Endothelial cell of umbilical vein (primary cell): ENCODE measurements around the gene RHOV. TPM values are rescaled to one million over a fixed set of nuclear protein-coding genes. Genes with fewer than 3 reads are reported as not detected.

Experiments
- BruUV-seq: library from RNA; stranded (reverse); fragments of 400-500 nt; replicated peaks from 2 replicates; lab custom pipeline; 2021; lab: Mats Ljungman, UMichigan
- CTCF ChIA-PET: fragments of 300-600, 350-600 bp; sonication (Branson Sonifier 250); formaldehyde crosslinking; loops from one replicate; lab custom pipeline; 2021; ENCODE audit warnings: antibody characterized with exemption, inconsistent platforms; lab: Charles Lee
- POLR2A ChIA-PET: fragments of 300-600, 350-600 bp; sonication (Branson Sonifier 250); formaldehyde crosslinking; loops from one replicate; lab custom pipeline; 2021; ENCODE audit warnings: antibody characterized with exemption, inconsistent platforms; lab: Charles Lee
- DNase-seq: peaks from one replicate; pipeline ENCODE4 v3.0.0-alpha.2; 2011; ENCODE audit warnings: low read depth, low spot score
- FAIRE-seq: peaks from 2 replicates; lab custom pipeline; 2011; peaks lifted over from hg19 to GRCh38; lab: Jason Lieb, UNC
- H2AFZ ChIP-seq: 2 replicates; pipeline ENCODE4 v1.6.0; 2012; ENCODE audit warnings: low read depth, low read length, control low read depth, inconsistent platforms
- H3K27ac ChIP-seq: 2 replicates; pipeline ENCODE4 v1.5.1; 2011; ENCODE audit warnings: low read depth, mild to moderate bottlenecking, control low read depth, low read length, moderate library complexity; ENCODE audit not compliant: insufficient read depth
- H3K27me3 ChIP-seq, 2 experiments: 2 replicates each; pipeline versions ENCODE4 v1.6.0 to v1.6.1; 2011; ENCODE audit warnings: low read length in 2 of 2, mixed read lengths in 1 of 2; ENCODE audit not compliant: control insufficient read depth in 2 of 2, insufficient read depth in 2 of 2
- H3K36me3 ChIP-seq, 2 experiments: 2 replicates in 1 of 2; 3 replicates in 1 of 2; pipeline ENCODE4 v1.5.1; 2011; ENCODE audit warnings: low read length in 2 of 2, mild to moderate bottlenecking in 1 of 2, moderate library complexity in 1 of 2; ENCODE audit not compliant: control insufficient read depth in 2 of 2, insufficient read depth in 2 of 2; ENCODE audit errors: extremely low read depth in 1 of 2
- H3K4me1 ChIP-seq: 3 replicates; pipeline ENCODE4 v1.5.1; 2011; ENCODE audit warnings: mild to moderate bottlenecking, low read length; ENCODE audit not compliant: control insufficient read depth, insufficient read depth; ENCODE audit errors: extremely low read depth
- H3K4me2 ChIP-seq: 2 replicates; pipeline ENCODE4 v1.6.1; 2011; ENCODE audit warnings: low read length, control low read depth, mixed read lengths; ENCODE audit not compliant: insufficient read depth
- H3K4me3 ChIP-seq, 3 experiments: fragments of 200-600 bp in 1 of 3; sonication (generic), shearing (Covaris generic) in 1 of 3; replicated peaks in 1 of 3; 2 replicates each; pipeline ENCODE4 v1.5.1; 2011 to 2016; ENCODE audit warnings: control low read depth in 3 of 3, low read length in 3 of 3, mild to moderate bottlenecking in 2 of 3, inconsistent platforms in 1 of 3, low read depth in 1 of 3, moderate library complexity in 1 of 3; ENCODE audit not compliant: insufficient read depth in 1 of 3
- H3K79me2 ChIP-seq: 2 replicates; pipeline ENCODE4 v1.6.0; 2012; ENCODE audit warnings: low read length, inconsistent platforms; ENCODE audit not compliant: control insufficient read depth, insufficient read depth
- H3K9ac ChIP-seq: replicated peaks from 2 replicates; pipeline ENCODE3; 2011; ENCODE audit warnings: low read length, control low read depth; ENCODE audit not compliant: insufficient read depth; ENCODE audit errors: extremely low read depth
- H3K9me1 ChIP-seq: replicated peaks from 3 replicates; pipeline ENCODE4 v1.6.0; 2011; ENCODE audit warnings: mild to moderate bottlenecking, low read length; ENCODE audit not compliant: control insufficient read depth, insufficient read depth; ENCODE audit errors: extremely low read depth
- H3K9me3 ChIP-seq: replicated peaks from 2 replicates; pipeline ENCODE4 v1.5.1; 2012; ENCODE audit warnings: low read length, inconsistent platforms; ENCODE audit not compliant: control insufficient read depth, insufficient read depth
- H4K20me1 ChIP-seq: replicated peaks from 2 replicates; pipeline ENCODE3; 2011; ENCODE audit warnings: mild to moderate bottlenecking, low read length; ENCODE audit not compliant: control insufficient read depth, insufficient read depth; ENCODE audit errors: extremely low read depth
- CTCF ChIP-seq, 2 donors: IDR thresholded peaks; 1 replicate in 1 of 2; 2 replicates in 1 of 2; pipeline ENCODE4 v1.5.1; 2011; ENCODE audit warnings: low read length in 2 of 2, mild to moderate bottlenecking in 2 of 2, moderate library complexity in 2 of 2, control low read depth in 1 of 2, inconsistent platforms in 1 of 2, low read depth in 1 of 2; ENCODE audit not compliant: insufficient read depth in 1 of 2; ENCODE audit errors: extremely low read depth in 1 of 2
- EZH2 ChIP-seq: IDR thresholded peaks from 2 replicates; pipeline ENCODE4 v1.6.1; 2012; ENCODE audit warnings: borderline replicate concordance, low read depth, mild to moderate bottlenecking, moderate library complexity, low read length, inconsistent platforms; ENCODE audit not compliant: severe bottlenecking
- FOS ChIP-seq: IDR thresholded peaks from 2 replicates; pipeline ENCODE4 v1.6.1; 2011; ENCODE audit warnings: mild to moderate bottlenecking, low read length, moderate library complexity, borderline replicate concordance; ENCODE audit not compliant: insufficient read depth
- GATA2 ChIP-seq: IDR thresholded peaks from 2 replicates; pipeline ENCODE4 v1.7.0; 2011; ENCODE audit warnings: low read depth, mild to moderate bottlenecking, moderate library complexity, mixed read lengths, low read length; ENCODE audit not compliant: insufficient read length, insufficient read depth
- JUN ChIP-seq: IDR thresholded peaks from 2 replicates; pipeline ENCODE4 v1.6.1; 2011; ENCODE audit warnings: borderline replicate concordance, low read depth; ENCODE audit not compliant: insufficient read length, insufficient read depth
- MAX ChIP-seq: IDR thresholded peaks from 2 replicates; pipeline ENCODE4 v1.6.1; 2011; ENCODE audit not compliant: insufficient read depth, insufficient read length
- MYC ChIP-seq: IDR thresholded peaks from one replicate; pipeline ENCODE4 v1.6.1; 2011; ENCODE audit warnings: mild to moderate bottlenecking, low read depth, low read length
- POLR2A ChIP-seq: IDR thresholded peaks from 2 replicates; pipeline ENCODE4 v1.6.1; 2012; ENCODE audit warnings: low read depth, mild to moderate bottlenecking, control low read depth, low read length
- POLR2AphosphoS5 ChIP-seq: IDR thresholded peaks from 2 replicates; pipeline ENCODE4 v1.6.1; 2012; ENCODE audit warnings: low read depth, mild to moderate bottlenecking, control low read depth, low read length, moderate library complexity; ENCODE audit not compliant: insufficient read depth
- dilution Hi-C: fragments of 300-500 bp; cut with MboI; formaldehyde crosslinking; loops from one replicate; pipeline ENCODE4 v1.15.0; 2019; ENCODE audit warnings: low sequenced_read_pairs; ENCODE audit not compliant: extremely low pct_ligation_motif_present
- intact Hi-C: fragments of 100-400 bp; cut with micrococcal nuclease; formaldehyde crosslinking; loops from one replicate; pipeline ENCODE4 v1.10.0; 2022
- polyA plus RNA-seq, 4 experiments: library from polyadenylated mRNA; depleted of rRNA in 3 of 4; stranded (reverse) in 3 of 4; unstranded in 1 of 4; fragments of >200 nt; gene quantifications; 2 replicates each; pipeline versions ENCODE4 v1.2.1 to v1.2.3, GENCODE V29; 2011 to 2012; ENCODE audit warnings: missing spikeins in 1 of 4
- total RNA-seq: library from RNA; stranded (reverse); gene quantifications from 2 replicates; pipeline ENCODE4 v1.2.3, GENCODE V29; 2021

Gene RHOV
- total and polyA plus RNA-seq, 2 donors (not counting 3 experiments of a cell fraction or from before 2014, with no cell fraction given): 0.15 to 0.20 TPM

GRCh38 chr15:40911141-40911540, 37.1 kb upstream of the RHOV start:
- Histone ChIP-seq H3K79me2 (no peaks in the 10 kb centered on the region), H3K4me3 (no peak overlapping the region), H3K27ac (no peak overlapping the region), H3K36me3 (no peaks in the 10 kb centered on the region), H4K20me1 (no peaks in the 10 kb centered on the region), H3K9me3 (no peaks in the 10 kb centered on the region), H3K9me1 (no peaks in the 10 kb centered on the region), H3K27me3 (no peaks in the 10 kb centered on the region), H3K4me1 (peaks cover 36% of the 10 kb centered on the region), H3K9ac (no peak overlapping the region), H3K4me2 (no peak overlapping the region), H2AFZ (no peak overlapping the region)
- no peak for FAIRE-seq
- dilution Hi-C loops (no loop called here), intact Hi-C loops (no loop called here)
- ChIA-PET CTCF (interaction anchor here (0.7 to 11.3 kb wide), 3 partner anchors 16 to 107 kb away, joined by 3 to 260 read pairs (median 4); partner anchors contain the start of gene DLL4), POLR2A (interaction anchor here (1.6 to 2.0 kb wide), 2 partner anchors 17 to 19 kb away, joined by 6 to 8 read pairs; partner anchors contain the start of gene DLL4)
- DNase-seq: no peak
- no TSS peak for BruUV-seq
- TF ChIP-seq POLR2AphosphoS5 (no peak), MYC (no peak), FOS (no peak), CTCF (IDR thresholded peaks at IDR 0.05; ENCODE audit: extremely low read depth in 1 of 2, insufficient read depth in 1 of 2, low read depth in 1 of 2, low read length in 2 of 2) (no peak), MAX (no peak), EZH2 (no peak), POLR2A (no peak), GATA2 (no peak), JUN (no peak)
